ENCODE measurements around the gene SSBP2.

The SSBP2 gene

DNA sequence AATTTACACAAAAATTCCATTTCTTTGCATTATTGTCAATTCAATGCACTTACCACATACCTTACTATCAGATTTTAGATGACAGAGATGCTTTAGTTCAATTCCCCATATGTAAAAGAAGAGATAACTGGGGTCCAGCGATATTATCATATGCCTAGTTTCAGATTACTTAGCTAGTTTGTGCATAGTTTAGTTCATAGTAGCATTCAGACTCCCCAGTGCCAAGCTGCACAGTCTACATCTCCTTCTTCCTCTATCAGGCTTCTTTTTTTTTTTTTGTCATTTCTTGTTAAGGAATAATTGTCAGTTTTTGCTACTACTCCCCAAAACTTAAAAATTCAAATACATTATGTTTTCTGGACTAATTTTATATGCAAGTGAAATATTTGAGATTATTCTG is 175.0 kb downstream of the SSBP2 start:
- no peak for DNase-seq

- no peak for DNase-seq
Measured at GRCh38 chr5:81572201-81572600, 178.7 kb downstream of the SSBP2 start.

DNA sequence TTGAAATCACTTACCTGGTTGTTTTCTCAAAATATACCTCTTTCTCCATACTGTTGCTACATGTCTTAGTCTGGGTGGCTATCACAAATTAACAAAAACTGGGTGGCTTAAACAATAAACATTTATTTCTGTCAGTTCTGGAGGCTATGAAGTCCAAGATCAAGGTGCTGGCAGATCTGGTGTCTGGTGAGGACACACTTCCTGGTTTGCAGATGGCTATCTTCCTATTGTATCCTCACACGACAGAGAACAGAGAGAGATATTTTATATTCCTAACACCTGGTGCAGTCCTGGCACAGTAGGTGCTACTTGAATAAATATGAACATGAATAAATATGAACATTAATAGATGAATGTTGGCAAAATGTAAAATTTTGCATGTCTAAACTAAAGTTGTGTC is 192.7 kb downstream of the SSBP2 start:
- no peak for DNase-seq

- DNase-seq: no peak
Measured at GRCh38 chr5:81556809-81557208, 194.1 kb downstream of the SSBP2 start.

GRCh38 chr5:81555865-81556264 is 195.0 kb downstream of the SSBP2 start:
- no peak for DNase-seq

GRCh38 chr5:81554647-81555046 is 196.2 kb downstream of the SSBP2 start:
- no peak for DNase-seq

DNA sequence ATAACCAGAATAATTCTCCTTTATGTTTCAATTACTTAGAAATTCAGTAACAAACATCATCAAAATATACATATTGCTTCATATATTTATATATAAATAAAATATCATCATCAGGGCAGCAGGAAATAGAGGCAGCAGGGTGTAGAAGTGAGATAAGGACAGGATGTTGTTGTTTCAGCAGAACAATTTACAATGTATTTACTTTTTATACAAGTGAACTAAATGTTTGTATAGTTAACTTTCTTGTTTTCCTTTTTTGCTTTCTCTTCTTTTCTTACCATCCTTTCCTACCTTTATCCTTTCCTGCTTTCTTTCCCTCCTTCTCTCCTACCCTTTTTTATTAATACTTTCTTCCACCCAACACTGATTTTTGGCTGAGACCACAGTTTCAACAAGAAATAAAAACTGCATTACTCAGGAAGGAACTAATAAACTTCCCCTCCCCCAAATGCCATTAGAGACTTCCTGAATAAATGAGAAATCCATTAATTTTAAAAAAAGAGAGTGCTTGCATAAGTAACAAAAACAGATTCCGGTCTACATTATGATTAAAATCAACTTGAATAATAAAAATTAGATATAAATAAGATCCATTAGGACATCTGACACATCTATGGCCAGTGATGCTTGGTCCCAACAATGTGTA is 197.2 kb downstream of the SSBP2 start:
- no peak for DNase-seq

- no peak for DNase-seq
Measured at GRCh38 chr5:81552852-81553566, 197.9 kb downstream of the SSBP2 start.

DNA sequence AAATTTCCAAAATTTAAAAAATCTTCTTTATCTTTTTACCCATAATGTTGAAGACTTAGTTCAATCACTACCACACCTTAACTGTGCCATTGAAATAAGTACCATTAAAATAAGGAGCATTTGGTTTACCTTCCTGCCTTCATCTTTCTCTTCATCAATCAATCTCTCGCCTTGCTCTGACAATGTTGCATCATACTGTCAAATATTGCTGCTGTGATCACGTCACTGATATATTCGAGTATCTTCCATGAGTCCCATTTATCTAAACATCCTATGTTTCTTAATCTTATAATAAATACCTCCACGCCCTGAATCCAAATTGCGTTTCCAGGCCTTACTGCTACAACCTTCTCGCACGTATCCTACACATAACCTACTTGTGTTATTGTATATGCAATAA is 201.8 kb downstream of the SSBP2 start:
- no peak for DNase-seq

GRCh38 chr5:81547001-81547400 is 203.9 kb downstream of the SSBP2 start:
- no peak for DNase-seq

DNA sequence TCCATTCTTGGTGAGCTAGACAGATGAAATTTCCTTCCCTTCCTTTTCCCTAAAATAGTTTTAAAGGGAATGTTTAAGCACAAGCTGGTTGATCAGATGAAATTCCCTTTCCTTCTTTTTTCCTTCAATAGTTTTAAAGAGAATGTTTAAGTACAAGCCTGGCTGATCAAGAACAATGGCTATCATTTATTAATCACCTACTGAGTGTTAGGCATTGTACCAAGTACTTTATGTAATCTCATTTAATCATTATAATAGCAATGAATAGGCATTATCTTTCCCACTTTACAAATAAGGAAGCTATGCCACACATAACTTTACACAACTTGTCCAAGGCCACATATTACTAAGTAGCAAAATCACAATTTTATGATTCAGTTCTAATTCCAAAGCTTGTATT is 205.0 kb downstream of the SSBP2 start:
- no peak for DNase-seq

- no peak for DNase-seq
Measured at GRCh38 chr5:81544351-81545018, 206.4 kb downstream of the SSBP2 start.

DNA sequence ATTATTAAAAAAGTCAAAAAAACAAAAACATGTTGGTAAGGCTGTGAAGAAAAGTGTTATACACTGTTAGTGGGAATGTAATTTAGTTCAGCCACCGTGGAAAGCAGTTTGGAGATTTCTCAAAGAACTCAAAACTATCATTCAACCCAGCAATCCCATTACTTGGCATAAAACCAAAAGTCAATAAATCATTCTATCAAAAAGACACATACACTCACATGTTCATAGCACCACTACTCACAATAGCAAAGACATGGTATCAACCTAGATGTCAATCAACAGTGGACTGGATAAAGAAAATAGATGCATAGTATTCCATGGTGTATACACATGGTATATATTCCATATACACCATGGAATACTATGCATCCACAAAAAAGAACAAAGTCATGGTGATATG is 208.7 kb downstream of the SSBP2 start:
- DNase-seq: no peak

- no peak for DNase-seq
Measured at GRCh38 chr5:81537905-81538547, 212.9 kb downstream of the SSBP2 start.

DNA sequence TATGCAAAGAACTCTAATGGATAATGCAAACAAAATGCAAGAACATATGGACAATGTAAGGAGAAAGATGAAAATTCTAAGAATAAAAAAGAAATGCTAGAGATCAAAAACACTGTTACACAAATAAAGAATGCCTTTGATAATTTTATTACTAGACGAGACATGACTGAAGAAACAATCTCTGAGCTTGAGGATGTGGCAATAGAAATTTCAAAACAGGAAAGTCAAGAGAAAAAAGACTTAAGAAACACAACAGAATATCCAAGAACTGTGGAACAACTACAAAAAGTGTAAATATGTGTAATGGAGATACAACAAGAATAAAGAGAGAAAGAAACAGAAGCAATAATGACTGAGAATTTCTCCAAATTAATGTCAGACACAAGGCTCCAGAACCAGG is 216.5 kb downstream of the SSBP2 start:
- no peak for DNase-seq

DNA sequence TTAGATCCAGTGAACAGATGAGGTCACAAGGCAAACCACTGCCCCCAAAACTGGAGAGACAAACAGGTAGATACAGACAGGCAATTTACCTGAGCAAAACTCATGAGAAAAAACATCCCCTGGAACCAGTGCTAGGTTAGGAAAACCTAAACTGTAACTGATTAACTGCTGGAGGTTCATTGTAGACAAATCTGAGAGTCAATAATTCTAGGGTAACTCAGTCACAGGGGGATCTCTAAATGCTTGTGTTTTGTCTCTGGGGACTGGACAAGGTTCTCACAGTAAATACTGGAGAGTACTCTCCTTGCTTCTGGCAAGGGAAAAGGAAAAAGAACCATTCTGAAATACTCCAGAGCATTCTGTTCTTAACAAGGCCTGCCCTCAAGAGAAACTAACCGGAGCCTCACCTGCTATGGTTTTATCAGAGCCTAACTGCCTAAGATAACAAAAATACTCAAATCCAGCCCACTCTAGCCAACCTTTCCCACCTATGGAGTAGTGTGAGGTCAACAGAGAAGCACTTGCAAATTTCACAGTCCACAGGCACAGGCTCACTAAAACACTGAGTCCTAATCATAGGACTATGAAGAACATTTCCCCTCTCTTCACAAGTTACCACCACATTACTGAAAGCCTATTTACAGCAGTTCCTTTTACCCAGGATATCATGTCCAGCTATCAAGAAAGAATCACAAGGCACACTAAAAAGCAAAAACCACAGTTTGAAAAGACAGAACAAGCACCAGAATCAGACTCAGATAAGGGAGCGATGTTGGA is 217.1 kb downstream of the SSBP2 start:
- no peak for DNase-seq

- no peak for DNase-seq
Measured at GRCh38 chr5:81530919-81531318, 220.0 kb downstream of the SSBP2 start.

- no peak for DNase-seq
Measured at GRCh38 chr5:81525690-81526089, 225.2 kb downstream of the SSBP2 start.

- no peak for DNase-seq
Measured at GRCh38 chr5:81524015-81524414, 226.9 kb downstream of the SSBP2 start.

DNA sequence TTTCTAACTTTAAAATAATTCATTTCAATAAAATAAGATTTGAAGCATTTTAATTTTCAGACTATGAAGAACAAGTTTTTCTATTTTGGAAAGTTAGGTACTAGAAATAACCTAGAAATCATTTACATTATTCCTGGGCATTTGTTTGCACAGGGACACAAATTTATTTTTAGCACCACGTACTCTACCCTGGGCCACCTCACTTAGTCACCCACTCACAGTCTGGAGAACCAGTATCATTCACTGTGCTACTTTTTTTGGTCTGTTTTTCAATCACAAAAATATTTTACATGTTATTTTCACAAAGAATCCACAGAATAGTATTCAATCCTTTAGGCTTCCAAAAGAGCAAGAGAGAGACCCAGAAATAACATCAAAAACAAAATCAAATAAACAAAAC is 228.3 kb downstream of the SSBP2 start:
- DNase-seq: no peak

GRCh38 chr5:81520769-81521168 is 230.1 kb downstream of the SSBP2 start:
- no peak for DNase-seq

DNA sequence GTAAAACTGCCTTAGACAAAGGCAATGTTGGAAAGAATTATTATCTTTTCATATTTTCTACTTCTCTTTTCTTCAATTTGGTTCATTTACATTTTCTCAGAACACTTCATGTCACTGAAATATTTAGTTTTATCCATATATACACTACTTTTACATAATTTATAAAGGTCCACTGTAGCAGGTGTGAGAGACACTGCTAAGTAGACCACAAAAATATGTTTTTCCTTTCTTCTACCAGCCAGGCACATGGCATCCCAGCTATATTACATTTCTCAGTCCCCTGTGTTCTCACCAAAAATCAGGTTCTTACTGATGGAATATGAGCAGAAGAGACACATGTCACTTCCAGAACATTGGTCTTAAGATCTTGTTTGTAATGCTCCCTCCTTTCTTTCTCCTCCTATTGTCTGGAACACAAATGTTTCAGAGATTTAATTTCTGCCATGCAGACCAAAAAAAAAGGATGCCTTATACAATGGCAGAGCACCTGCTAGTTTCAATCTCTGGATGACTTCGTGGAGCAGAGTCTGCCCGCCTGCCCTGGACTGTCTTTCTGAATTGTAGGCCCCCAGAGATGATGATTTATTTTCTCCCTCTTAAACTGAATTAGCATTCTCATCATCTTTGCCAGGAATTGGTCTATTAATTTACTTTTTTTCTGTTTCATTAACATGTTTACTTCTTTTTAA is 231.5 kb downstream of the SSBP2 start:
- DNase-seq: no peak

Measured in SIG-M5 (cell line).